SK-N-DZ (cell line): ENCODE measurements around the gene ABCA9.
"Not testable (repeated sequence)": the region's sequence is repeated elsewhere in the genome, so short reads cannot be mapped to it uniquely, and the experiment has no call there.

Source experiments
- DNase-seq: peaks from one replicate; pipeline ENCODE4 v3.0.0-alpha.2; 2015; ENCODE audit warnings: low spot score

Gene ABCA9

DNA sequence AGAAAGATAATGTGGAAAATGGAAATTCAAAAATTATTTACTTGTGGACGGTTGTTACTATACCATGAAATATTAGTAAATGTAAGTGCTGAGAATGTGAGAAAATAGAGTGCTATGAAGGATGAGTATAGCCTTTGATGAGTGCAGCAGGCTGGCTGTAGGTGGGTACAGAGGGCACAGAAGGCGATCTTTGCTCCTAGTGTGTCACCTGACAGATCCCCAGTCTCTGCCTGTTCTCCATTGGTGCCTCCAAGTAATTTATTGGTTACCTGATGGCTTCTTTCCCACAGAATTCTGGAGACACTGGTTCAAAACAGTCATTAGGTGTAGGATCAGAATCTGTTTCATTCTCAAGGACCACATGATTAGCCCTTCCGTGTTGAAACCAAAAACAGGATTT lies 28.9 kb downstream of the ABCA9 start:
- no peak for DNase-seq

- no peak for DNase-seq
These were observed 30.6 kb downstream of the ABCA9 start for GRCh38 chr17:69030169-69030568.

GRCh38 chr17:69018687-69019086 lies 42.0 kb downstream of the ABCA9 start:
- no peak for DNase-seq

DNA sequence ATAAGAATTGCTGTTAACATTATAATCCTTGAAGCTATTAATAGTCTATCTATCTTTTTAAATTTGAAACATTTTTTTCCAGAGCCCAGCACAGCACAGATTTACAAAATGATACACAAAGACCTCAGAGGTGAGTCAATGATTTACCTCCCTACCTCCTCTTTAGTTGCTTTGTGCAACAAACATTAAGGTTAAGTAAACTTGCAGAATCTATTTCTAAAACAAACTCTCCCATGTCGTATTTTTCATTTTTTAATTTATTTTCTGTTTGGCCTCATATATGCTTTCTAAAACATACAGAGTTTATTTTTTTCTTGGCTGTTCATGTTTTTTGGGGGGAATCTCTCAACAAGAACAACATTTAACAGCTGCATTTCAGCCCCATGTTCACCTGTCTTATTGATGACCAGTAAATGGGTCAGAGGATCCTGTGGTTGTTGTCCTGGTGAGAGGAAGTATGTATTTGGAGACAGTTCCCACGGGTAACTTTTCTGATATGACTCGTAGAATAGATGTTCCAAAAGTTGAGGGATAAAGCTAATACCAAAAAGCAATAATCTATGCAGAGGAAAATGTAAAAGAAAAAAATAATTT lies 42.6 kb downstream of the ABCA9 start:
- DNase-seq = no peak

GRCh38 chr17:69015631-69016030 lies 45.1 kb downstream of the ABCA9 start:
- no peak for DNase-seq

DNA sequence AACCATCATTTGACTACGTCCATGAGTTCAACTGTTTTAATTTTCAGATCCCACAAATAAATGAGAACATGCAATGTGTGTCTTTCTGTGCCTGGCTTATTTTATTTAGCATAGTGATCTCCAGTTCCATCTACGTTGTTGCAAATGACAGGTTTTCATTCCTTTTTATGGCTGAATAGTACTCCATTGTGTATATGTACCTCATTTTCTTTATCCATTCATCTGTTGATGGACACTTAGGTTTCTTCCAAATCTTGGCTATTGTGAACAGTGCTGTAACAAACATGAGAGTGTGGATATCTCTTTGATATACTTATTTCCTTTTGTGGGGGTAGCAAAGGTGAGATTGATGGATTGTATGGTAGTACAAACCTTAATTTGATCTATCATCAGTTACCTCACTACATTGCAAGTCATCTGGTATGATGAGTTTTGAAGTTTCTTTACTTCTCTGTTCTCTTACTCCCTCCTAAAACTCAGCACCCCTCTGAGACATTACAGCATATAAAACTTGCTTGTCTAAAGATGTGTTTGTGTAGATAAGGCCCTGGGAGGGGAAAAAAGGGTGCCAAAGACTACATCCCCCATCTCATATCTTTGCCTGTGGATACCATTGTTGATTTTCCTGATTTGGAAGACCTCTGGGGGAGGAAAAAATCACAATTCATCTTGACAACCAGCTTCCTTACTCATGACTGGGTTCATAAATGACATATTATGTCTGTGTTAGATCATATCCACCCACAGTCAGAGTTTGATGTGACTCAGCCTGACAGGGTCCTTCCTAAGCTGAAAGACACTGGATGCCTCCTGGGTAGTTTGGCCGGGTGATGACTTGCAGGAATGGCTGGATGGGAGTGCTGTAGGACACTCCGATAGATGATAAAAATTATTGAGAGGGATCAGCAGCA lies 47.6 kb downstream of the ABCA9 start:
- DNase-seq = no peak

DNA sequence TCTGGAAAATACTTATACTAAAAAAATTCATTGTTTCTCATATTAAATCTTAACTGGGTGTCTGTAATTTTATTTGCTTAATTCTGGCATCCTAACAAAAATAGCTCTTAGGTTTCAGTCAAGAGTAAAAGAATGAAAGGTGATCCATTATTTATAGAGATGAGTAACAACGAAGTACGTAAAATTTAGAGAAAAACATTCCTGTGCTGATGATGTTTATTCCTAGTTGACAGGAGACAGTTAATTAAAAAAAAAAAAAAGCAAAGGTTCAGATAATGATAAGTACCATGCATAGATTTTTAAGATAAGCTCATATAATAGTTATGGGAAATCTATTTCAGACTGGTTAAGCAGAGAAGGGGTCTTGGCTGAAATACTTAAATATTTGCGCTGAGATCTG lies 50.8 kb downstream of the ABCA9 start:
- DNase-seq = no peak

DNA sequence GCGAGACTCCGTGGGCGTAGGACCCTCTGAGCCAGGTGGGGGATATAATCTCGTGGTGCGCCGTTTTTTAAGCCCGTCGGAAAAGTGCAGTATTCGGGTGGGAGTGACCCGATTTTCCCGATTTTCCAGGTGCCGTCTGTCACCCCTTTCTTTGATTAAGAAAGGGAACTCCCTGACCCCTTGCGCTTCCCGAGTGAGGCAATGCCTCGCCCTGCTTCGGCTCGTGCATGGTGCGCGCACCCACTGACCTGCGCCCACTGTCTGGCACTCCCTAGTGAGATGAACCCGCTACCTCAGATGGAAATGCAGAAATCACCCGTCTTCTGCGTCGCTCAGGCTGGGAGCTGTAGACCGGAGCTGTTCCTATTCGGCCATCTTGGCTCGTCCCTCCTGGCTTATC lies 56.0 kb downstream of the ABCA9 start:
- not testable (repeated sequence) for DNase-seq

DNA sequence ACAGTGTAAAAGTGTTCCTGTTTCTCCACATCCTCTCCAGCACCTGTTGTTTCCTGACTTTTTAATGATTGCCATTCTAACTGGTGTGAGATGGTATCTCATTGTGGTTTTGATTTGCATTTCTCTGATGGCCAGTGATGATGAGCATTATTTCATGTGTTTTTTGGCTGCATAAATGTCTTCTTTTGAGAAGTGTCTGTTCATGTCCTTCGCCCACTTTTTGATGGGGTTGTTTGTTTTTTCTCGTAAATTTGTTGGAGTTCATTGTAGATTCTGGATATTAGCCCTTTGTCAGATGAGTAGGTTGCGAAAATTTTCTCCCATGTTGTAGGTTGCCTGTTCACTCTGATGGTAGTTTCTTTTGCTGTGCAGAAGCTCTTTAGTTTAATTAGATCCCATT lies 61.0 kb downstream of the ABCA9 start:
- not testable (repeated sequence) for DNase-seq

- DNase-seq = no peak
These were observed 67.6 kb downstream of the ABCA9 start for GRCh38 chr17:68993112-68993511.

DNA sequence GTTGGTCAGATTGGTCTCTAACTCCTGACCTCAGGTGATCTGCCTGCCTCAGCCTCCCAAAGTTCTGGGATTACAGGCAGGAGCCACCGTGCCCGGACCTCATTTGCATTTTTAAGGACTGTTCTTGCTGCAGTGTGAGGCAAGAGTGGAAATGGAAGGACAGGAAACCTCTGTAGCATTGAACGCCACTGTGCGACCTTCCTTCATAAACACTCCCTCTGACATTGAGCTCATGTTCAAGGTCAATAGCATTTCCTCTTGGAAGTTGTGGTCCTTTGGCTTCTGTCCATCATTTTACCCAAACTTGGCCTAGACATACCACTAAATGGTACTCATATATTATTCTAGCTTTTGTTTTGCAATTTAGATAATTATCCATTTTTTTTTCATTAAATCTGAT lies 72.8 kb downstream of the ABCA9 start:
- no peak for DNase-seq

GRCh38 chr17:68981288-68981687 lies 79.4 kb downstream of the ABCA9 start:
- no peak for DNase-seq

GRCh38 chr17:68973098-68973846 lies 87.5 kb downstream of the ABCA9 start:
- DNase-seq = no peak

GRCh38 chr17:68972119-68972704 lies 88.5 kb downstream of the ABCA9 start:
- DNase-seq = no peak

DNA sequence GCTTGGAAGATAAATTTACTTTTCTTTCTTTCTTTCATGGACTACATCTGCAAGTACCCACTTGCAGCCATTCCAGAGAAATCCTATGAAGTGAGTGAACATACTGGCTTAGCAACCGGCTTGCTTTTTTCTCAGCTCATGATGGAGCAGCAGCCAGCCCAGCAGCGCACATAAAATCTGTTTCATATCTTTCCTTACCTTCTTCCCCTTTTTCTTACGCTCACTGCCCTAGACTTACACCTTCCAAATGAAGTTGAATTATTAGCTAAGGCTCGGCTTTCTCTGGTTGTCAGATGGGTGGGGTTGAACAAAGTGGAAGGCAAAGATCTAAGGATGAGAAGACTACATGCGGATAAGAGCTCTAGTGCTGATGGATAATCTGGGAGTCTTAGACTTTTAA lies 91.6 kb downstream of the ABCA9 start:
- DNase-seq = no peak

- DNase-seq = no peak
These were observed 96.8 kb downstream of the ABCA9 start for GRCh38 chr17:68963958-68964357.

DNA sequence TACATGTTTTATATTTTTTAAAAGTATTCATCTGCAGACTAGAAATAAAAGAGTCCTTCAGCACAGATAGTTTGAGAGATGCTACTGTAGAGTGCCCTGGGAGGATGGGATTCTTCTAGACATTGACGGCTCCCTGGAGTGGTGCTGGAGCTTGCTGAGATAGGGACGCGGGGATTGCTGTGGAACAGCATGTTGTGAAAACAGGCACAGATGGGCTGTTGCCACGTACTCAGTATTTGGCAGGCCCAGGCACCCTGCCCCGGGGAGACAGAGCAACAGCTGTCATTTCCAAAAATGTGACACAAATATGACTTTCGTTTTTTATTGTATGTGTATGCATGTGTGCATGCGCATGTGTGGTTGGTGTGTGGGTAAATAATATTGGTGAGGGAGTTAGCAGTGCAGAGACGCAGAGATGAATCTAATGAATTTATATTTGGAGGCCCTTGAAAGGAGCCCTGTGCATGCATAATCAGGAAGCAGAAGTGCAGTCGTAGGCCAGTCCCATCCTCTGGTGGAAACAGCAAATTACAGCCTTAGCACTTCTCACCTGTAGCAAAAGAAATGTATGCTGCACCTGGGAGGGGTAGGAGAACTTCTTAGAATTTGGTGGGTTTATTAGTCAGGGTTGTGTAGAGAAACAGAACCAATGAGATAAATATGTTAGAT lies 99.4 kb downstream of the ABCA9 start:
- DNase-seq = no peak

- not testable (repeated sequence) for DNase-seq
These were observed 101.6 kb downstream of the ABCA9 start for GRCh38 chr17:68959117-68959516.

- no peak for DNase-seq
These were observed 102.8 kb downstream of the ABCA9 start for GRCh38 chr17:68957944-68958343.

DNA sequence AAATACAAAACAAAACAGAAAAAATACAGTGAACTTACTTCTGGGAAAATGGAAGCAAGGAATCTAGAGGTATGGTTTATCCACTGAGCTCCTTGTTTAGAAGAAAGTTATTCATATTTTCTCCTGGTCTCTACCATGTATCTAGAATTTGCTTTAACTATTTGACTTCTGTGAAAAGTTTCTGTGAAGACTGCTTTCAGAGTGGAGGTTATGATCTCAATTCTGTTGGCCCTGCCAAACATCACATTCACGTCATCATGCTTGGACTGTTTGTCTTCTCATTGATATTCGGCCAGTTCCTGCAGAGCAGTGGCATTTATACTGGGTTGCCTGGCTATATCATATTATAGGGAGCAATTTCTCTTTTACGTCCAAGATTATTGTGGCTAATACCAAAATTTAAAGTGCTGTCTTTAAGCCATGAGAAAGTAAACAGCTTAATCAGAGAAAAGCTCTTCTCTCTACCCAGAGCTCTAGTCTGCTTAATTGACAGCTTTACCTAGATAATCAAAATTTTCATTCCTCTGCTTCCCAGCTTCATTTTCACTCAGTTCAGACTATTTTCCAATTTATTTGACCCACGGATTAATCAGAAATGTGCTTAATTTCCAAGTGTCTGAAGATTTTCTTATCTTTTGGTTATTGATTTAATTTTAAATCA lies 105.4 kb downstream of the ABCA9 start, which contains the start of gene ABCA8:
TSS of gene ABCA8 (minus strand) at position 212 of the 661 bp plus-strand sequence. CDS start 13,358 bp downstream, outside the sequence.
- no peak for DNase-seq
